Panc1 (cell line): Measurements from ENCODE around the gene PCGF5. TPM values are rescaled to one million over a fixed set of nuclear protein-coding genes. Genes with fewer than 3 reads are reported as not detected.

ENCODE experiments used
- ATAC-seq: fragments of 200-7000 bp; cut with Tn5 transposase; 2 replicates; pipeline ENCODE4 v1.9.1; 2020; ENCODE audit warnings: mild to moderate bottlenecking, moderate library complexity
- BruUV-seq: library from RNA; stranded (reverse); fragments of 400-500 nt; replicated peaks from 2 replicates; lab custom pipeline; 2021; lab: Mats Ljungman, UMichigan
- CTCF ChIA-PET: fragments of 300-600 bp; sonication (Branson Sonifier 250); formaldehyde crosslinking; loops from one replicate; lab custom pipeline; 2022; ENCODE audit warnings: antibody characterized with exemption; lab: Charles Lee
- POLR2A ChIA-PET: fragments of 300-600 bp; sonication (Branson Sonifier 250); formaldehyde crosslinking; loops from one replicate; lab custom pipeline; 2022; ENCODE audit warnings: antibody characterized with exemption; lab: Charles Lee
- DNase-seq: peaks from one replicate; pipeline ENCODE4 v3.0.0-alpha.2; 2010; ENCODE audit warnings: low read depth, low spot score
- H3K27ac ChIP-seq: 2 replicates; pipeline ENCODE4 v1.5.1; 2011; ENCODE audit warnings: mild to moderate bottlenecking, low read length, inconsistent platforms
- H3K27me3 ChIP-seq: fragments of 200-500 bp; sonication (Bioruptor generic); 2 replicates; pipeline ENCODE4 v1.6.0; 2014; ENCODE audit warnings: low read length, inconsistent platforms; ENCODE audit not compliant: control insufficient read depth, insufficient read depth
- H3K36me3 ChIP-seq: fragments of 200-500 bp; sonication (Bioruptor generic); 2 replicates; pipeline ENCODE4 v1.5.1; 2014; ENCODE audit warnings: inconsistent platforms, mild to moderate bottlenecking, low read length, moderate library complexity; ENCODE audit not compliant: control insufficient read depth, insufficient read depth
- H3K4me1 ChIP-seq: 2 replicates; pipeline ENCODE4 v1.5.1; 2011; ENCODE audit warnings: inconsistent platforms, mild to moderate bottlenecking, low read length, moderate library complexity; ENCODE audit not compliant: control insufficient read depth, insufficient read depth
- H3K4me3 ChIP-seq, 2 experiments: 2 replicates each; pipeline ENCODE4 v1.5.1; 2011 to 2012; ENCODE audit warnings: low read depth in 2 of 2, low read length in 2 of 2, mild to moderate bottlenecking in 2 of 2, inconsistent platforms in 1 of 2, moderate library complexity in 1 of 2
- H3K9me3 ChIP-seq: fragments of 200-500 bp; sonication (Bioruptor generic); 2 replicates; pipeline ENCODE4 v1.5.1; 2014; ENCODE audit warnings: low read depth, mild to moderate bottlenecking, inconsistent platforms, low read length, moderate library complexity; ENCODE audit not compliant: control insufficient read depth, insufficient read depth
- POLR2AphosphoS5 ChIP-seq: IDR thresholded peaks from 2 replicates; pipeline ENCODE4 v1.6.1; 2012; ENCODE audit warnings: mild to moderate bottlenecking, low read depth, low read length, moderate library complexity
- SIN3A ChIP-seq: IDR thresholded peaks from 2 replicates; pipeline ENCODE4 v1.6.1; 2012; ENCODE audit warnings: low read depth, mild to moderate bottlenecking, low read length, moderate library complexity, borderline replicate concordance; ENCODE audit not compliant: insufficient read depth
- TCF7L2 ChIP-seq: IDR thresholded peaks from 2 replicates; pipeline ENCODE4 v1.6.1; 2011; ENCODE audit warnings: mild to moderate bottlenecking, low read depth, low read length, inconsistent platforms
- in situ Hi-C: cut with HindIII; loops from 2 replicates; pipeline ENCODE4 v1.10.0; 2016; ENCODE audit warnings: low sequenced_read_pairs, low pct_unique_long_range_greater_than_20kb
- intact Hi-C: fragments of 100-400 bp; cut with micrococcal nuclease; formaldehyde crosslinking; loops from one replicate; pipeline ENCODE4 v1.10.0; 2022; ENCODE audit not compliant: unreplicated experiment
- total RNA-seq: library from RNA; stranded (reverse); gene quantifications from one replicate; pipeline ENCODE4 v1.2.1, GENCODE V29; 2021; ENCODE audit not compliant: unreplicated experiment
- TF ChIP-seq, protein P1 (sequence below): fragments of 450-650 bp; IDR thresholded peaks from 2 replicates; pipeline ENCODE4 v1.5.1; 2017; ENCODE audit warnings: mild to moderate bottlenecking
- TF ChIP-seq, protein P2 (sequence below), 2 experiments: IDR thresholded peaks; 2 replicates each; pipeline ENCODE4 v1.6.1; 2011 to 2012; ENCODE audit warnings: low read depth in 2 of 2, control low read depth in 1 of 2, low read length in 1 of 2, mild to moderate bottlenecking in 1 of 2, moderate library complexity in 1 of 2; ENCODE audit not compliant: insufficient read depth in 1 of 2

PCGF5 gene
- total RNA-seq, 1 experiment from 2014 or later = 23.3 TPM

DNA sequence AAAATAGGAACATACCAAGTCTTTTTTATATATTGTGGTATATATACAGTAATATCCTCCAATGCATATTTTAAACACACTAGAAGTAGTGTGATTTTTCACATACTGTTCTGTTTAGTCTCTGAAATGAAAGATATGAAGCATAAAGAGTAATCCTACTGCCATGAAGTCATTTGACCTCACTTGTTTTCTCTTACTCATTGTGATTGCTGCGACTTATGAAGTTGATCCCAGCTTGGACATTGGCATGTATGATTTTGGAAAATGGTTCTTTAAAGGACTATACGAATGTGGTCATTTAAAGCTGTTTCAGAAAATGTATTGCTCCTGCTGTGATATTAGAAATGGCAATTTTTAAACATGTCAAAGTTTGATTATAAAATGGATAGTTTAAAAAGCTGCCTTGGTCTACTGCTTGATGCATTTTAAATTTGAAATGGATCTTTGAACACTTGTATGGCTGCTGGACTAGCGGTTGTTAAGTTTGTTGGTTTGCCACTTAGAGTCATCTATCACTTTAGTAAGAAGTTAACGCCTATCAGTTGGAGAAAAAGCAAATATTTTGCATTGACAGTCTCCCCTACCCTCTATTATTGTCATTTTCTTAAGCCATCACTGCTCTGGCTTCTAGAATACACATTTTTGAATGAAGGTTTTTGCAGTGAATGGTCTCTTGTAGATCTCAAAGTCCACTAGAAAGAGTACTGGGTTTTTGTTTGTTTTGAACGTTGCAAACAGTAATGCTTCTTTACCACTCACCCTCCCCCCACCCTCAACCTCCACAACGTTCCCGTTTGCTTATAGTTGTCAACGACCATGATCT, 881 bp upstream of the PCGF5 start:
- POLR2A ChIA-PET = no interaction called here
- TF ChIP-seq, protein P1, sequence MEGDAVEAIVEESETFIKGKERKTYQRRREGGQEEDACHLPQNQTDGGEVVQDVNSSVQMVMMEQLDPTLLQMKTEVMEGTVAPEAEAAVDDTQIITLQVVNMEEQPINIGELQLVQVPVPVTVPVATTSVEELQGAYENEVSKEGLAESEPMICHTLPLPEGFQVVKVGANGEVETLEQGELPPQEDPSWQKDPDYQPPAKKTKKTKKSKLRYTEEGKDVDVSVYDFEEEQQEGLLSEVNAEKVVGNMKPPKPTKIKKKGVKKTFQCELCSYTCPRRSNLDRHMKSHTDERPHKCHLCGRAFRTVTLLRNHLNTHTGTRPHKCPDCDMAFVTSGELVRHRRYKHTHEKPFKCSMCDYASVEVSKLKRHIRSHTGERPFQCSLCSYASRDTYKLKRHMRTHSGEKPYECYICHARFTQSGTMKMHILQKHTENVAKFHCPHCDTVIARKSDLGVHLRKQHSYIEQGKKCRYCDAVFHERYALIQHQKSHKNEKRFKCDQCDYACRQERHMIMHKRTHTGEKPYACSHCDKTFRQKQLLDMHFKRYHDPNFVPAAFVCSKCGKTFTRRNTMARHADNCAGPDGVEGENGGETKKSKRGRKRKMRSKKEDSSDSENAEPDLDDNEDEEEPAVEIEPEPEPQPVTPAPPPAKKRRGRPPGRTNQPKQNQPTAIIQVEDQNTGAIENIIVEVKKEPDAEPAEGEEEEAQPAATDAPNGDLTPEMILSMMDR = no peak
- TF ChIP-seq TCF7L2 (no peak), POLR2AphosphoS5 (no peak), SIN3A (no peak)
- TF ChIP-seq, protein P2, sequence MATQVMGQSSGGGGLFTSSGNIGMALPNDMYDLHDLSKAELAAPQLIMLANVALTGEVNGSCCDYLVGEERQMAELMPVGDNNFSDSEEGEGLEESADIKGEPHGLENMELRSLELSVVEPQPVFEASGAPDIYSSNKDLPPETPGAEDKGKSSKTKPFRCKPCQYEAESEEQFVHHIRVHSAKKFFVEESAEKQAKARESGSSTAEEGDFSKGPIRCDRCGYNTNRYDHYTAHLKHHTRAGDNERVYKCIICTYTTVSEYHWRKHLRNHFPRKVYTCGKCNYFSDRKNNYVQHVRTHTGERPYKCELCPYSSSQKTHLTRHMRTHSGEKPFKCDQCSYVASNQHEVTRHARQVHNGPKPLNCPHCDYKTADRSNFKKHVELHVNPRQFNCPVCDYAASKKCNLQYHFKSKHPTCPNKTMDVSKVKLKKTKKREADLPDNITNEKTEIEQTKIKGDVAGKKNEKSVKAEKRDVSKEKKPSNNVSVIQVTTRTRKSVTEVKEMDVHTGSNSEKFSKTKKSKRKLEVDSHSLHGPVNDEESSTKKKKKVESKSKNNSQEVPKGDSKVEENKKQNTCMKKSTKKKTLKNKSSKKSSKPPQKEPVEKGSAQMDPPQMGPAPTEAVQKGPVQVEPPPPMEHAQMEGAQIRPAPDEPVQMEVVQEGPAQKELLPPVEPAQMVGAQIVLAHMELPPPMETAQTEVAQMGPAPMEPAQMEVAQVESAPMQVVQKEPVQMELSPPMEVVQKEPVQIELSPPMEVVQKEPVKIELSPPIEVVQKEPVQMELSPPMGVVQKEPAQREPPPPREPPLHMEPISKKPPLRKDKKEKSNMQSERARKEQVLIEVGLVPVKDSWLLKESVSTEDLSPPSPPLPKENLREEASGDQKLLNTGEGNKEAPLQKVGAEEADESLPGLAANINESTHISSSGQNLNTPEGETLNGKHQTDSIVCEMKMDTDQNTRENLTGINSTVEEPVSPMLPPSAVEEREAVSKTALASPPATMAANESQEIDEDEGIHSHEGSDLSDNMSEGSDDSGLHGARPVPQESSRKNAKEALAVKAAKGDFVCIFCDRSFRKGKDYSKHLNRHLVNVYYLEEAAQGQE (IDR thresholded peaks at IDR 0.05; ENCODE audit: insufficient read depth in 1 of 2, low read depth in 2 of 2, low read length in 1 of 2) = no peak
- Histone ChIP-seq H3K4me1 (peaks cover 18% of the 10 kb centered on the region; the same call in 1 of the 2 replicates), H3K9me3 (no peaks in the 10 kb centered on the region), H3K27me3 (peaks cover 22% of the 10 kb centered on the region), H3K36me3 (no peaks in the 10 kb centered on the region; the same call in 1 of the 2 replicates), H3K4me3 (peak overlapping the region; percentile 77 to 80), H3K27ac (no peak overlapping the region)
- no peak for ATAC-seq
- CTCF ChIA-PET = no interaction called here
- in situ Hi-C loops (no loop called here), intact Hi-C loops (no loop called here)
- DNase-seq = no peak
- no TSS peak for BruUV-seq

DNA sequence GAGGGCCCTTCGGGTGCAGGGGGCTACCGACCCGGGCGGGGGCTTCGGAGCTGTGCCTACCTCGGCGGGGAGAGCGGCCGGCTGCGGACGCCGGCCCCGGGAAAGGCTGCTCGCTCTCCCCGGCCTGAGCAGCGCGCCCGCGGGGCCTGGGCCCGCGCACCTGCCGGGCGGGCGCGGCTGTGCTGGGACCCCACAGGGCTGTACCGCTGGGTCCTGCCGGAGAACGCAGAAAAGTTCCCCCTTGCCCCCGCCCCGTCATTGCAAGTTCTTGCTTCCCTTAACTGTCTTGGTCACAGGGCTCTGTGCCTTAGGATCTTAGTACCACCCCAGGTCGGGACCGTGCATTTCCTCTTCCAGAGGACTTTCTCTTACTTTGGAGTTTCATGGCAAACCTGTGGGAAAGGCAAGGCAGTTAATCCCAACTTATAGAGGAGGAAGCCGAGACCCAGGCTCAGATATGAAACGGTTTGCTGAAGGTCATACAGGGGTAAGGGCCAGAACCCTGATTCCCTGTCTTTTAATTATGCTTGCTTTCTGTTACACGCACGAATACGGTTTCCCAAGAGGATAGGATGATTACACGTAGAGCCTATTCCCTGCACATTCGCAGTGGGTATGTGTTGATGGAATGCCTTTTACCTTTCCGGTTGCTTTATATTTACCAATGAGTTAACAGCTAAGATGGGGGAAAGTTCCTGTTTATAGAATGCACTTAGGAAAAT, 652 bp downstream of the PCGF5 start:
- Histone ChIP-seq H3K27ac (peak overlapping the region; percentile 72), H3K4me3 (peak overlapping the region; percentile 73 to 80), H3K4me1 (peaks cover 18% of the 10 kb centered on the region; the same call in 1 of the 2 replicates), H3K36me3 (no peaks in the 10 kb centered on the region; the same call in 1 of the 2 replicates), H3K9me3 (no peaks in the 10 kb centered on the region), H3K27me3 (peaks cover 9% of the 10 kb centered on the region)
- in situ Hi-C loops = no loop called here
- intact Hi-C loops = no loop called here
- DNase-seq (no peak), ATAC-seq (peak; percentile 73)
- TF ChIP-seq SIN3A (no peak), TCF7L2 (no peak)
- TF ChIP-seq, protein P2 (IDR thresholded peaks at IDR 0.05; ENCODE audit: insufficient read depth in 1 of 2, low read depth in 2 of 2, low read length in 1 of 2) = no peak
- CTCF ChIA-PET = interaction anchor here (0.7 kb wide), 1 partner anchor 1070 kb away, joined by 3 read pairs; the partner anchor contains the start of gene MARCHF5
- no TSS peak for BruUV-seq
- POLR2A ChIA-PET = interaction anchor here (0.7 kb wide), 1 partner anchor 24 kb away, joined by 14 read pairs; no protein-coding TSS in a partner anchor
